HG02571 (cell line): ENCODE results near the gene RCSD1.
"Not testable (repeated sequence)": the region's sequence is repeated elsewhere in the genome, so short reads cannot be mapped to it uniquely, and the experiment has no call there.

Experiments used
- ATAC-seq: cut with Tn5 transposase; IDR thresholded peaks from one replicate; pipeline ENCODE4 v1.9.1; 2021; ENCODE audit warnings: mild to moderate bottlenecking, moderate library complexity; ENCODE audit not compliant: unreplicated experiment

RCSD1 gene

DNA sequence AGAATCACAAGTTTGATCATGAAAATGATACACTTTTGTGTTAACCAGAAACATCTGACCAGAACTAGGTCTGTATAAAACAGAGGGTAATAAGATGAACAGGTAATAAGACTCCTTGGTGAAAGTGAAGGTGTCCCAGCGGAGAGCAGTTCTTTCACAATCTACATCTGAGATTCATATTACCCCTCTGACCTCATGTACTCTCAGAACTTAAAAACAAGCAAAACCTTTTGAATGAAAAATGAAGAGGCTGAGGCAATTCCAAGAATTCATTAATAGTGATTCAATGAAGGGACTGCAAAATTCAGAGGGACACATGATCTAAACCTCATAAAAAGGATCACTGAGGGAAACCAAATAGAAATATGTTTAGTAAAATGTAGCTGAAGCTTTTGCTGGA lies 80.8 kb downstream of the RCSD1 start:
- no peak for ATAC-seq

- no peak for ATAC-seq
Observed at GRCh38 chr1:167711797-167712196, 81.8 kb downstream of the RCSD1 start.

GRCh38 chr1:167713330-167714081 lies 83.5 kb downstream of the RCSD1 start:
- no peak for ATAC-seq

GRCh38 chr1:167714098-167714438 lies 84.0 kb downstream of the RCSD1 start:
- peak; percentile 47 for ATAC-seq

DNA sequence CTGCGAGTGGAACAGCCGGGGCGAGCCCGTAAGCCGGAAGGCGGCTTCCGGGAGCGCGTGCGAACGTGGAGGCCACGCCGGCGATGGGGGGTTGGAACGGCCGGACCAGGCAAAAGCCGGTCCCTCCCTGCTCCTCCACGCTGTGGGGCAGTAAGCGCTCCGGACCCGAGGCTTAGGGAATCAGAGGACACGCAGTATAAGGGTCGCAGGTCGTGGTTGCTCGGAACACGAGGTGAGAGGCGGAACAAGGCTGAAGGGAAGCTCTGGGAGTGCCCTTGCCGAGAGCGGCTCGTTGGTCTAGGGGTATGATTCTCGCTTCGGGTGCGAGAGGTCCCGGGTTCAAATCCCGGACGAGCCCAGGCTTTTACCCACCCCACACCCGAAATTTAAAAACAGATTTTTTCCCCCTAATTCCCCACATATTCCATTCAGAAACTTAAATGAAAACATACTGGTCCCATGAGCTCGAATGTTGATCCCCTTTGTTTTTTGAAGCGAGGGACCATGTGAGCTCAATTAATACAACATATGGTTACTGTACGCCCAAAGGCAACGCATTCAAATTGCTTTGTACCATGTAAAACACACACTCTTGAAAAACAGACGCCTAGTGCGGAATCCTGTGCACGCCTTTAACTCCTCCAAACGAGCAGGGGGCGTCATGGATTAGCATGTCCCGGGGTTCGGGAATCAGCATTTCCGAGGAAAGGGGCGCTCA lies 84.6 kb downstream of the RCSD1 start:
- ATAC-seq = peak; percentile 43

- peak; percentile 40 for ATAC-seq
Observed at GRCh38 chr1:167715157-167715999, 85.3 kb downstream of the RCSD1 start.

GRCh38 chr1:167716000-167716271 lies 85.9 kb downstream of the RCSD1 start:
- no peak for ATAC-seq

GRCh38 chr1:167717351-167717750 lies 87.3 kb downstream of the RCSD1 start:
- no peak for ATAC-seq

GRCh38 chr1:167718914-167719691 lies 89.1 kb downstream of the RCSD1 start:
- ATAC-seq = no peak

- not testable (repeated sequence) for ATAC-seq
Observed at GRCh38 chr1:167719715-167720421, 89.8 kb downstream of the RCSD1 start.

GRCh38 chr1:167720965-167721616 lies 91.1 kb downstream of the RCSD1 start:
- ATAC-seq = no peak

DNA sequence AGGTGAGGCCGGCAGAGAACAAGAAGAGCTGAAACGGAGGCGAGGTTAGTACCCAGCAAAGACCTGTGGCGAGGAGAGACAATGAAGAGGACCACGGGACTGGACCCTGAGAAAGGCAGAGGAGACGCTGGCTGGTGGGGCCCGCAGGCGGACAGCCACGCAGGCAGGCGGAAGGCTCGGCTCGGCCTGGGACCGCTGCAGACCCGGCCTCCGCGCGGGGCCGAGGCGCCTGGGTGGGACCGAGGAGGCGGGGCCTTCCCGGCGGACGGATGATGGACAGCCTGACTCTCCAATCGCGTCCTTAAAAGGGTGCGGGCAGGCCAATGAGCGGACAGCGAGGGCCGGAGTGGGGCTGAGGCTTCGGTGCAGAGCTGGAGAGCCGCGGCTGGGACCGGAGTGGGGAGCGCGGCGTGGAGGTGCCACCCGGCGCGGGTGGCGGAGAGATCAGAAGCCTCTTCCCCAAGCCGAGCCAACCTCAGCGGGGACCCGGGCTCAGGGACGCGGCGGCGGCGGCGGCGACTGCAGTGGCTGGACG lies 91.7 kb downstream of the RCSD1 start, which contains the start of gene MPZL1:
Gene MPZL1 (plus strand): TSS at position 366 of the 535 bp plus-strand sequence. CDS start 170 bp downstream, outside the sequence.
- peak; percentile 95 for ATAC-seq

DNA sequence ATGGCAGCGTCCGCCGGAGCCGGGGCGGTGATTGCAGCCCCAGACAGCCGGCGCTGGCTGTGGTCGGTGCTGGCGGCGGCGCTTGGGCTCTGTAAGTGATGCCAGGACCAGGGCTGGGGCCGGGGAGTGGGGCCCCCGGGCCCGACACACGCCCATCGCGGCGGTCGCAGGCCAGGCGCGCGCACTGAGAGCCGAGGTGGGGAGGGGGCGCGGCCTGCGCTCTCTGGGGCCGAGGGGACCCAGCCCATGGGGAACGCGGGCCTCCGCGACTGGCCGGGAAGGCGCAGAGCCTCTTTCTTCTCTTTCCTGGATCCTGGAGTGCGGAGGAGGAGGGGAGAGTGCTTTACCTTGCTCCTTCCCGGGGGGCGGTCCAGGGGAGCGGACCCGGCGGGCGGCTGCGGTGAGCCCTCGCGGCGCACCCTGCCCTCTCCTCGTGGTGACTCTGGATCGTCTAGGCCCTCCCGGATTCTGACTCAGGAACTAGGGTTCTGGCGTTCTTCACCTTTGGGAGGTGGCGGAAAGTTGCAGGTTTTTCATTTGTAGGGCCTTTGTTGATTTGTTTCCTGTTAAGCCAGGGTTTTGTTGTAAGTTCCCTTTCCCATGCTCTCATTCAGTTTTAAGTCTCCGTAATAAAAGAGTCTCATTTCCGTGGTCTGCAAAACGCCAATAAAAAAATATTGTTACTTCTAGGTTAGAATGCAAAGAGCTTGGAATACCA lies 92.3 kb downstream of the RCSD1 start:
- ATAC-seq = peak; percentile 29

DNA sequence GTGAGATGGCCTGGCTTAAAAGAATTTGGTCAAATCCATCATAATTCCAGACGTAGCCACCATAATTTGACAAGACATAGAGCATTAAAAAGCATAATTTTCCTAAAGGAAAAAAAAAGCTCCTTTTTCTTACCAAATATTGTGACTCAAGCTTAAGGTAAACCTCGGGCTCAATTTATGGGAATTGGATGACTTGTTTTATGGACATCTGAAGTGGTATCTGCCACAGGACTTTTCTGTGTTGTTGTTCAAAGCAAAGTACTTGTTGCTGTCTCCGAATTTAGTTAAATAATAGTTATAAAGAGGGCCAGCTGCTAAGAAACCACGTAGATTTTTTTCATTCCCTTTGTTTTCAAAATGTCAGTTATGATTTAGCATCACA lies 92.8 kb downstream of the RCSD1 start:
- no peak for ATAC-seq

GRCh38 chr1:167723707-167724323 lies 93.8 kb downstream of the RCSD1 start:
- no peak for ATAC-seq

DNA sequence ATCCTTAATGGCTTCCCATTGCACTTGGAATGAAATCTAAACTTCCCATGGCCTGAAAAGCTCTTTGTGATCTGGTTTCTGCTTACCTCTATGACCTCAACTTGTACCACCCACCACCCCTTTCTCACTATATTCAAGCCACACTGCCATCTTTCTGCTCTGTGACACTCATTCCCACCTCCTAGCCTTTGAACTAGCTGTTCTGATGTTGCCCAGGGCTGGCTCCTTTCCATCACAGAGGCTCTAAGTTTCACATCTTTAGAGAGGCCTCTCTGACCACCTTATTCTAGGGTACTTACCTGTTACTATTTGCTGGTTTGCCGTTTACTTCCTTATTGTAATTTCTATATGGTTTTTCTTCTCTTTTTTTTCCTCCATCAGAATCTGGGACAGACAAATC lies 96.0 kb downstream of the RCSD1 start:
- ATAC-seq = no peak

DNA sequence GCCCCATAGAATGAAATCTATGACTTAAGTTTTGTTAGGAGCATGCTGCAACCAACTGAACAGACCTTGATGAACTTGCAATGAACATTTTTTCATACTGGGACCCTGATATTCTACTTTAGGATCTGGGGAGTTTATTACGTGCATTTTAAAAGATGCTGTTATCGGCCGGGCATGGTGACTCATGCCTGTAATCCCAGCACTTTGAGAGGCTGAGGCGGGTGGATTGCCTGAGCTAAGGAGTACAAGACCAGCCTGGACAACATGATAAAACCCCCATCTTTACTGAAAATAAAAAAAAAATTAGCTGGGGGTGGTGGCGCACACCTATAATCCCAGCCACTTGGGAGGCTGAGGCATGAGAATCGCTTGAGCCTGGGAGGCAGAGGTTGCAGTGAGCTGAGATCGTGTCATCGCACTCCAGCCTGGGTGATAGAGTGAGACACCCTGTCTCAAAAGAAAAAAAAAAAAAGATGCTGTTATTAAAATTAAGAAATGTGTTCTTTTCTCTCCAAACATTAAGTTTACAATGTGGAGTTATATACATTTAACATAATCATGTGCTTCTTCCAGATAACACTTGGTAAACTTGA lies 98.9 kb downstream of the RCSD1 start:
- no peak for ATAC-seq

GRCh38 chr1:167734227-167734626 lies 104.2 kb downstream of the RCSD1 start:
- ATAC-seq = no peak
